Endodermal cell (in vitro differentiated cells): ENCODE measurements around the gene MCM6. TPM values are rescaled to one million over a fixed set of nuclear protein-coding genes. Genes with fewer than 3 reads are reported as not detected.
A peak's percentile ranks its signal among the peaks of the same experiment; 100 is the strongest.

Experiments used
- DNase-seq: peaks from one replicate; pipeline ENCODE4 v3.0.0-alpha.2; 2017
- H3K27ac ChIP-seq: 2 replicates; pipeline ENCODE4 v1.5.1; 2013; ENCODE audit warnings: mild to moderate bottlenecking, low read depth, low read length, moderate library complexity
- H3K27me3 ChIP-seq: 2 replicates; pipeline ENCODE4 v1.6.1; 2013; ENCODE audit warnings: mild to moderate bottlenecking, low read length, moderate library complexity; ENCODE audit not compliant: insufficient read depth, control insufficient read depth, poor library complexity, severe bottlenecking
- H3K36me3 ChIP-seq: 2 replicates; pipeline ENCODE4 v1.7.0; 2013; ENCODE audit warnings: mild to moderate bottlenecking, low read length, moderate library complexity; ENCODE audit not compliant: control insufficient read depth, insufficient read depth
- H3K4me1 ChIP-seq: one replicate; pipeline ENCODE4 v1.7.0; 2013; ENCODE audit warnings: low read length; ENCODE audit not compliant: control insufficient read depth, insufficient read depth
- H3K4me3 ChIP-seq: 2 replicates; pipeline ENCODE4 v1.5.1; 2013; ENCODE audit warnings: mild to moderate bottlenecking, low read length, moderate library complexity
- H3K9ac ChIP-seq: 2 replicates; pipeline ENCODE4 v1.6.1; 2013; ENCODE audit warnings: mild to moderate bottlenecking, low read length, moderate library complexity; ENCODE audit not compliant: poor library complexity, severe bottlenecking; ENCODE audit errors: extremely low read depth
- H3K9me3 ChIP-seq: 2 replicates; pipeline ENCODE4 v1.6.1; 2013; ENCODE audit warnings: mild to moderate bottlenecking, low read length, moderate library complexity; ENCODE audit not compliant: control insufficient read depth
- H3K27ac Mint-ChIP-seq: 2 replicates; pipeline ENCODE4 v1.8.0; 2020; ENCODE audit warnings: mixed read lengths
- H3K27me3 Mint-ChIP-seq: 2 replicates; pipeline ENCODE4 v1.8.0; 2021; ENCODE audit warnings: mild to moderate bottlenecking, mixed read lengths; ENCODE audit not compliant: insufficient read depth
- H3K36me3 Mint-ChIP-seq: 2 replicates; pipeline ENCODE4 v1.8.0; 2020; ENCODE audit warnings: low read depth, mixed read lengths
- H3K4me1 Mint-ChIP-seq: 2 replicates; pipeline ENCODE4 v1.8.0; 2020; ENCODE audit warnings: mixed read lengths
- H3K4me3 Mint-ChIP-seq: 2 replicates; pipeline ENCODE4 v1.8.0; 2020; ENCODE audit warnings: mild to moderate bottlenecking, moderate library complexity, mixed read lengths
- H3K9me3 Mint-ChIP-seq: 2 replicates; pipeline ENCODE4 v1.8.0; 2020; ENCODE audit warnings: mild to moderate bottlenecking, mixed read lengths
- CTCF ChIP-seq: fragments of 200-600 bp; sonication (generic); conservative IDR thresholded peaks from 2 replicates; pipeline ENCODE4 v1.5.0; 2021; ENCODE audit warnings: antibody characterized with exemption, mild to moderate bottlenecking
- WGBS, 2 experiments: methylation state at CpG; one replicate each; pipeline versions ENCODE4 v1.1.5 to v1.1.7; 2013; ENCODE audit warnings: missing lambda C conversion rate in 2 of 2, mixed read lengths in 1 of 2; ENCODE audit not compliant: insufficient coverage in 1 of 2, insufficient read length in 1 of 2; 5-methylcytosine and 5-hydroxymethylcytosine counted together
- total RNA-seq, 2 donors: library from RNA; stranded (reverse); fragmentation: NEBNext Ultra II Directional in 1 of 2; extraction: Animal tissue kit (Norgen Biotek cat#: 25700) in 1 of 2; gene quantifications; 2 replicates in 1 of 2; 3 replicates in 1 of 2; pipeline ENCODE4 v1.2.1, GENCODE V29; 2021

The MCM6 gene
- total RNA-seq, 2 donors from 2014 or later: 140 to 141 TPM

DNA sequence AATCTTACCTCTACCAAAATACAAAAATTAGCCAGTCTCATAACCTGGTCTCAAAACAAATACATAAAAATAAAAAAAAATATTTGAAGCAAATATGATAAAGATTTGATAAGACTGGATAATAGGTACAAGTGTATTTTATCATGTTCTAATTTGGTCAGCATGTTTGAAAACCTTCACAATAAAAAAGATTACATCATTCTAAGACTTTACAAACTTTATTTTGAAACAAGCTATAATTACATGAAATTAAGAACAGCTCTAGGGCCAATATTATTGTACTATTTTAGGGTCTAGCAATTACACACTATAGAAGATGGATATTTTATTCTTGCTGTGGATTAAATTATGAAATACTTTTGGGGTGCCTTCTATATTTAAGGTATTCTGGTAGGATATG lies 29.4 kb upstream of the MCM6 start:
- no peaks in the 10 kb centered on the region for H3K27me3 Mint-ChIP-seq
- Histone ChIP-seq H3K9ac (no peak overlapping the region), H3K27me3 (no peaks in the 10 kb centered on the region), H3K9me3 (no peaks in the 10 kb centered on the region), H3K36me3 (peaks cover 49% of the 10 kb centered on the region), H3K4me1 (no peaks in the 10 kb centered on the region), H3K4me3 (no peak overlapping the region), H3K27ac (no peak overlapping the region)
- H3K27ac Mint-ChIP-seq: no peak overlapping the region
- H3K9me3 Mint-ChIP-seq: peaks cover 3% of the 10 kb centered on the region
- no peak for TF ChIP-seq CTCF
- H3K4me1 Mint-ChIP-seq: peaks cover 15% of the 10 kb centered on the region
- no peak overlapping the region for H3K4me3 Mint-ChIP-seq
- H3K36me3 Mint-ChIP-seq: peaks cover 54% of the 10 kb centered on the region
- DNase-seq: no peak

DNA sequence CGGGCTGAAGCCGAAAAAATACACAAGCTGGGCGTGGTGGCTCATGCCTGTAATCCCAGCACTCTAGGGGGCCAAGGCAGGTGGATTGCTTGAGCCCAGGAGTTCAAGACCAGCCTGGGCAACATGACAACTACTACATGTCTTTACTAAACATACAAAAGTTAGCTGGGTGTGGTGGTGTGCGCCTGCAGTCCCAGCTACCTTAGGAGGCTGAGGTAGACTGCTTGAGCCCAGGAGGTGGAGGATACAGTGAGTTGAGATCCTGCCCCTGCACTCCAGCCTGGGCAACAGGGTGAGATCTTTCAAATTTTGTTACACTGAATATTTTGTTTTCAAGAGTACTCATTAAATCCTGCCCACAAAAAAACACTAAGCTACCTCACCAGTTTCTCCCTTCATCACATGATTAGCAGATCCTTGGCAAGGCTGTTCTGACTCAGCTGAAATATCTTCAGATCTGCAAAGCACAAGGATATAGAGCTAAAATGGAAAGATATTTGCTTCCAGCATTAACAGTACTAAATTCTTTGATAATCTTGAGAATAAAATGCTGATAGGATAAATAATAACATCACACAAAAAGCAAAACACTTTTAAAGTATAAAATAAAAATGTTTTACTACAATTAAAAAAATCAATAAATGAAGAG lies 28.2 kb upstream of the MCM6 start:
- no peak for DNase-seq
- Histone ChIP-seq H3K4me1 (no peaks in the 10 kb centered on the region), H3K4me3 (no peak overlapping the region), H3K9me3 (no peaks in the 10 kb centered on the region), H3K9ac (no peak overlapping the region), H3K27me3 (no peaks in the 10 kb centered on the region), H3K27ac (no peak overlapping the region), H3K36me3 (peaks cover 36% of the 10 kb centered on the region)
- H3K9me3 Mint-ChIP-seq: peaks cover 3% of the 10 kb centered on the region
- 90 to 97% methylated on average over 2 to 4 of the region's 4 CpGs for WGBS, 2 experiments
- peaks cover 44% of the 10 kb centered on the region for H3K36me3 Mint-ChIP-seq
- TF ChIP-seq CTCF: no peak
- no peaks in the 10 kb centered on the region for H3K27me3 Mint-ChIP-seq
- H3K4me1 Mint-ChIP-seq: peaks cover 18% of the 10 kb centered on the region
- H3K4me3 Mint-ChIP-seq: no peak overlapping the region
- H3K27ac Mint-ChIP-seq: peak overlapping the region; percentile 89

DNA sequence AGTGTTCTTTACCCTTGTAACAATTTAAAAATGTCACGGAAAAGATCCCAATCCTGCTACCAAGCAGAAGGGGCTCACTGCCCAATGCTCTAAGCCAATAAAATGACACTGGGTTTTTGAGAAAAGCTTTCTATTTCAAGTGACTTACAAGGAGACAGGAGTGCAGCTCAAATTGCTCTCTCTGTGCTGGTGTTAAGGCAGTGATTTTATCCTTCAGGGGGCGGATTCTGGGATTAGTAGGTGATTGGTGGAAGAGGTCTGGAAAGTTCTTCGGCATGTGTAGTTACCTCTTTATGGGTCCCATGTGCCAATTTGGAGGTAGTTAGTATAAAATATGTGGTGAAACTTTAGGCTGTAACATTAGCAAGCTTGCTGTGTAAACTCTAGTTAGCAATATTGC lies 27.4 kb upstream of the MCM6 start:
- no peak overlapping the region for H3K4me3 ChIP-seq
- H3K36me3 ChIP-seq: peaks cover 31% of the 10 kb centered on the region
- Mint-ChIP-seq H3K9me3 (no peaks in the 10 kb centered on the region), H3K36me3 (peaks cover 36% of the 10 kb centered on the region), H3K27ac (peak overlapping the region; percentile 89), H3K4me1 (peaks cover 18% of the 10 kb centered on the region), H3K4me3 (no peak overlapping the region), H3K27me3 (no peaks in the 10 kb centered on the region)
- no peak for DNase-seq
- no peak overlapping the region for H3K9ac ChIP-seq
- H3K27me3 ChIP-seq: no peaks in the 10 kb centered on the region
- 92 to 100% methylated on average over 2 to 3 of the region's 3 CpGs for WGBS, 2 experiments
- no peak for TF ChIP-seq CTCF
- H3K9me3 ChIP-seq: no peaks in the 10 kb centered on the region
- H3K27ac ChIP-seq: peak overlapping the region; percentile 62
- H3K4me1 ChIP-seq: no peaks in the 10 kb centered on the region
